ENCODE measurements around the gene TARDBP.

DNA sequence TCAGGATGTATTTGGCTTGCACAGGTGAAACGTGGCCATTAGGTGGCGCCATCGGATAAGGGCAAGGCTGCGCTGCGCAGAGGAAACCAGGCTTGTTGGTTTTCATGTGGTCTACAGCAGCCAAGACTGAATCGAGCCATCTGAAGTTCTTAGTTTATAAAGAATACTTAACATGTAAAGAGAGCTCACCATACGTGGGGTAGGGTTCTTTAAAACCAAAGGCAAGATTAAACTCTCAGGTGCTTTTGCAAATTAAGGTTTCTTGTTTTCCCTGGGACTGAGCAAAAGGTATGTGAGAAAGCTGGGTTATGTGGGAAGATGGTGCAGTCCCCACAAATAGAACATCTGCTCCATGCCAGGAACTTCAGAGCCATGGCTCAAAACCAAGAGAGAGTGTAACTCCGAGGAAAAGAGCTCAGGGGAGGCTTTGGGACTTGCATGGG, 25.3 kb downstream of the TARDBP start:
- TF ChIP-seq POLR2AphosphoS5 (IDR thresholded peaks at IDR 0.05; ENCODE audit: borderline replicate concordance, low read depth, low read length) (no peak), EZH2 (IDR thresholded peaks at IDR 0.05) (no peak), FOXP2 (optimal IDR thresholded peaks at IDR 0.05; ENCODE audit: control extremely low read depth, extremely low read length, insufficient read depth) (no peak)

Data from SK-N-MC (cell line).